Measurements from ENCODE around the gene PEF1. TPM values are rescaled to one million over a fixed set of nuclear protein-coding genes. Genes with fewer than 3 reads are reported as not detected.

The PEF1 gene
- polyA plus RNA-seq, 4 donors = 55.5 to 72.2 (median 59.1) TPM

- WGBS, 3 donors = 87 to 97% (median 89%) methylated on average over 12 of the region's 12 CpGs
- peaks cover 0 to 88% (median 0%) of the 10 kb centered on the region in 3 donors for H3K36me3 ChIP-seq (ENCODE audit: control insufficient read depth in 3 of 3, insufficient read depth in 2 of 3, low read depth in 1 of 3, low read length in 3 of 3)
- no peak overlapping the region for H3K4me3 ChIP-seq (ENCODE audit: low read depth in 1 of 3, low read length in 3 of 3)
- no peak overlapping the region for H3K27ac ChIP-seq (ENCODE audit: low read depth in 1 of 3, low read length in 2 of 3)
- FAIRE-seq (no peak), DNase-seq (no peak)
- H3K9me3 ChIP-seq (ENCODE audit: control insufficient read depth in 2 of 2, insufficient read depth in 1 of 2, low read depth in 1 of 2, low read length in 1 of 2) = no peaks in the 10 kb centered on the region
- H3K27me3 ChIP-seq (ENCODE audit: control insufficient read depth in 3 of 3, insufficient read depth in 3 of 3, low read length in 3 of 3) = no peaks in the 10 kb centered on the region
- no peaks in the 10 kb centered on the region for H3K4me1 ChIP-seq (ENCODE audit: control insufficient read depth in 3 of 3, insufficient read depth in 2 of 3, low read depth in 1 of 3, low read length in 2 of 3)
Observed at GRCh38 chr1:31657972-31658510, 13.4 kb upstream of the PEF1 start.

DNA sequence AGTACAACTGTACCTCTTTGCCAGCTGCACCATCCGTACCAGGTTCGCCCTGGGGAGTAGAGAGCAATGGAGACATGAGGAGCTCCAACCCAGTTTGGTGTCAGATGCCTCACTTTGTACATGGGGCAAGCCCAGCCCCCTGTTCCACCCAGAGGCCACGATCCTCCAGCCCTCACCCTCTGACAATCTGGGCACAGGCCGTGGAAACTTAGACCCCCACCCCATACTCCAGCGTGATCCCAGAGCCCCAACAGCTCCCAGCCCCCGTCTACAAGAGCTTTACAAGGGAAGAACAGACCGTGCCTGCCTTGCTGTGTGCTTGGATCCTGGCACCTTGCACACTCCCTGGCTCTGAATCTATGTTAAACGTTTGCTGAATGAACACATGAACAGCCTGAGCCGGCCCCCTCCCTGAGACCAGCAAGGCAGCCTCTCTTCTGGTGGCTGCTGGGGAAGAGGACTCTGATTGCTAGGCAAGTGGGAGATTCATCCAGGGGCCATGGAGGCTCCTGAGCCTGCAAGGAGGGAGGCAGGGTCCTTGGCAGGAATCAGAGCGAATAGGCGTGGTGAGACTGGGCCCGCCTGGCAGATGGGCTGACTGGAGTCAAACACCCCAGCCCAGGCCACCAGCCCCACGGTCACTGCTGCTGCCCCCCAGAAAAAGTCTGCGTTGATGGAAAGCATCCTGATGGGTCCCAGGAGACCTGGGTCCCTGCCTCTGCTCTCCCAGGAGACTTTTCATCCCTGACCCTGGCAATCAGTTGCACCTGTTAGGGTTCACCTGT lies 12.5 kb upstream of the PEF1 start:
- H3K4me3 ChIP-seq (ENCODE audit: low read depth in 1 of 3, low read length in 3 of 3) = no peak overlapping the region
- no peaks in the 10 kb centered on the region for H3K9me3 ChIP-seq (ENCODE audit: control insufficient read depth in 2 of 2, insufficient read depth in 1 of 2, low read depth in 1 of 2, low read length in 1 of 2)
- DNase-seq (no peak), FAIRE-seq (no peak)
- WGBS, 3 donors = 82 to 88% (median 85%) methylated on average over 14 of the region's 14 CpGs
- peaks cover 0 to 89% (median 0%) of the 10 kb centered on the region in 3 donors for H3K36me3 ChIP-seq (ENCODE audit: control insufficient read depth in 3 of 3, insufficient read depth in 2 of 3, low read depth in 1 of 3, low read length in 3 of 3)
- H3K27ac ChIP-seq (ENCODE audit: low read depth in 1 of 3, low read length in 2 of 3) = no peak overlapping the region
- H3K4me1 ChIP-seq (ENCODE audit: control insufficient read depth in 3 of 3, insufficient read depth in 2 of 3, low read depth in 1 of 3, low read length in 2 of 3) = peaks cover 0 to under 1% (median 0%) of the 10 kb centered on the region in 3 donors
- no peaks in the 10 kb centered on the region for H3K27me3 ChIP-seq (ENCODE audit: control insufficient read depth in 3 of 3, insufficient read depth in 3 of 3, low read length in 3 of 3)

GRCh38 chr1:31655756-31656155 lies 11.1 kb upstream of the PEF1 start:
- FAIRE-seq = no peak
- peaks cover 0 to 15% (median 0%) of the 10 kb centered on the region in 3 donors for H3K4me1 ChIP-seq (ENCODE audit: control insufficient read depth in 3 of 3, insufficient read depth in 2 of 3, low read depth in 1 of 3, low read length in 2 of 3)
- H3K27me3 ChIP-seq (ENCODE audit: control insufficient read depth in 3 of 3, insufficient read depth in 3 of 3, low read length in 3 of 3) = no peaks in the 10 kb centered on the region
- WGBS, 3 donors = 83 to 90% (median 85%) methylated on average over 4 of the region's 4 CpGs
- H3K36me3 ChIP-seq (ENCODE audit: control insufficient read depth in 3 of 3, insufficient read depth in 2 of 3, low read depth in 1 of 3, low read length in 3 of 3) = peaks cover 0 to 83% (median 0%) of the 10 kb centered on the region in 3 donors
- DNase-seq = no peak
- no peak overlapping the region for H3K4me3 ChIP-seq (ENCODE audit: low read depth in 1 of 3, low read length in 3 of 3)
- no peaks in the 10 kb centered on the region for H3K9me3 ChIP-seq (ENCODE audit: control insufficient read depth in 2 of 2, insufficient read depth in 1 of 2, low read depth in 1 of 2, low read length in 1 of 2)
- no peak overlapping the region for H3K27ac ChIP-seq (ENCODE audit: low read depth in 1 of 3, low read length in 2 of 3)

GRCh38 chr1:31655104-31655503 lies 10.4 kb upstream of the PEF1 start:
- Histone ChIP-seq H3K27ac (ENCODE audit: low read depth in 1 of 3, low read length in 2 of 3) (no peak overlapping the region), H3K36me3 (ENCODE audit: control insufficient read depth in 3 of 3, insufficient read depth in 2 of 3, low read depth in 1 of 3, low read length in 3 of 3) (peaks cover 0 to 76% (median 0%) of the 10 kb centered on the region in 3 donors), H3K27me3 (ENCODE audit: control insufficient read depth in 3 of 3, insufficient read depth in 3 of 3, low read length in 3 of 3) (no peaks in the 10 kb centered on the region), H3K4me1 (ENCODE audit: control insufficient read depth in 3 of 3, insufficient read depth in 2 of 3, low read depth in 1 of 3, low read length in 2 of 3) (peaks cover 0 to 21% (median 0%) of the 10 kb centered on the region in 3 donors), H3K9me3 (ENCODE audit: control insufficient read depth in 2 of 2, insufficient read depth in 1 of 2, low read depth in 1 of 2, low read length in 1 of 2) (no peaks in the 10 kb centered on the region), H3K4me3 (ENCODE audit: low read depth in 1 of 3, low read length in 3 of 3) (no peak overlapping the region)
- whole genome bisulfite sequencing, 3 donors = 85 to 92% (median 86%) methylated on average over 6 of the region's 6 CpGs
- DNase-seq (no peak), FAIRE-seq (no peak)

DNA sequence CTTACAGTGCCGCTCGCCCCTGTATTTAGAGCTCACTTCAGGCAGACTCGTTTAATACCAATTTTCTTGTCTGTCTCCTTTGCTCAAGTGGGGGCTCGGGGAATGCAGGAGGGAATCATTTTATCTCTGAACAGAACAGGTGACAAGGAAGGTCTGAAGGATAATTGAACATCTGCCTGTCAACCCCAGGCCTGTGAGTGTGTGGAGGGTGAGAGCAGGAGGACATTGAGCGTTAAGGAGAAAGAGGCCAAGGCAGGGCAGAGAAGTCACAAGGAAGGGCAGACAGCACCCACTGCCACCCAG lies 9.7 kb upstream of the PEF1 start:
- H3K4me1 ChIP-seq (ENCODE audit: control insufficient read depth in 3 of 3, insufficient read depth in 2 of 3, low read depth in 1 of 3, low read length in 2 of 3) = peaks cover 0 to 23% (median 0%) of the 10 kb centered on the region in 3 donors

DNA sequence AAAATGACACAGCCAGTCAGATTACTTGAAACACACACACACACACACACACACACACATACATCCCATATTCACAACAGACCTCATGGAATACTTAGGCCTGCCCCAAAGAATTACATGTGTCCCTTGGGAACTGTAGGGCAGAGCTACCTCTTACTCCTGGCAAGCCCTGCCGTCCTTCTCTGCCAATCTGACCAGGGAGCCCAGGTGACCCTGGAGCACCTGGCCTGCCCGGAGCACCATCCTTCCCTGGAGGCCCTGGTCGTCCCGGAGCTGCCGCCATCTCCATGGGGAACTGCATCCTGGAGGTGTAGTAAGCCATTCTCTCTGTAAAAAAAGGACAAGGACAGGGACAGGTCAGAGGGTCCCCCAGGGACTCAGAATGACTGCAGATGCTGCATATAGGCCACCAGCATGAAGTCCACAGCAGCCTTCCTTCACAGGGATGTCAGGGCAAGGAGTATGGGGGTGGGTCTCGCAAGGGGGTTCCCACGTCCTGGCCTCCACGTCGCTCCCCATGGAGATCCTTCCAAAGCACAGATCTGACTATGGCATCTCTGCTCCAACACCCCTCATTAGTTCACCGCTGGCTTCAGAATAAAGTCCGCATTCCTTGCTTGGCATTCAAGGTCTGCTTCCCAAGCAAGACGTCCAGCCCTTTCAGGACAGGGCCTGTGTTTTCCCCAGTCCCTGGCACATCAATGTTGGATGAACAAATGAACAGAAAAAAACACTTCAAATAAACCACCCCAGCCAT lies 9.2 kb upstream of the PEF1 start:
- H3K27me3 ChIP-seq (ENCODE audit: control insufficient read depth in 3 of 3, insufficient read depth in 3 of 3, low read length in 3 of 3) = no peaks in the 10 kb centered on the region
- DNase-seq (no peak), FAIRE-seq (no peak)
- 84 to 90% (median 88%) methylated on average over 12 of the region's 12 CpGs for WGBS, 3 donors
- H3K27ac ChIP-seq (ENCODE audit: low read depth in 1 of 3, low read length in 2 of 3) = no peak overlapping the region
- peaks cover 0 to 64% (median 0%) of the 10 kb centered on the region in 3 donors for H3K36me3 ChIP-seq (ENCODE audit: control insufficient read depth in 3 of 3, insufficient read depth in 2 of 3, low read depth in 1 of 3, low read length in 3 of 3)
- no peaks in the 10 kb centered on the region for H3K9me3 ChIP-seq (ENCODE audit: control insufficient read depth in 2 of 2, insufficient read depth in 1 of 2, low read depth in 1 of 2, low read length in 1 of 2)
- no peak overlapping the region for H3K4me3 ChIP-seq (ENCODE audit: low read depth in 1 of 3, low read length in 3 of 3)
- H3K4me1 ChIP-seq (ENCODE audit: control insufficient read depth in 3 of 3, insufficient read depth in 2 of 3, low read depth in 1 of 3, low read length in 2 of 3) = peaks cover 0 to 23% (median 0%) of the 10 kb centered on the region in 3 donors

More for the DNA sequence above, 9.7 kb upstream of the PEF1 start:
- WGBS, 3 donors = 90 to 98% (median 93%) methylated on average over 5 of the region's 5 CpGs
- DNase-seq (no peak), FAIRE-seq (no peak)
- peaks cover 0 to 69% (median 0%) of the 10 kb centered on the region in 3 donors for H3K36me3 ChIP-seq (ENCODE audit: control insufficient read depth in 3 of 3, insufficient read depth in 2 of 3, low read depth in 1 of 3, low read length in 3 of 3)
- H3K27me3 ChIP-seq (ENCODE audit: control insufficient read depth in 3 of 3, insufficient read depth in 3 of 3, low read length in 3 of 3) = no peaks in the 10 kb centered on the region
- H3K27ac ChIP-seq (ENCODE audit: low read depth in 1 of 3, low read length in 2 of 3) = no peak overlapping the region
- no peak overlapping the region for H3K4me3 ChIP-seq (ENCODE audit: low read depth in 1 of 3, low read length in 3 of 3)
- H3K9me3 ChIP-seq (ENCODE audit: control insufficient read depth in 2 of 2, insufficient read depth in 1 of 2, low read depth in 1 of 2, low read length in 1 of 2) = no peaks in the 10 kb centered on the region

- no peak for DNase-seq
- no peak for FAIRE-seq
- WGBS, 3 donors = 80 to 93% (median 80%) methylated on average over 4 of the region's 4 CpGs
- Histone ChIP-seq H3K4me3 (ENCODE audit: low read depth in 1 of 3, low read length in 3 of 3) (no peak overlapping the region), H3K36me3 (ENCODE audit: control insufficient read depth in 3 of 3, insufficient read depth in 2 of 3, low read depth in 1 of 3, low read length in 3 of 3) (peaks cover 0 to 55% (median 0%) of the 10 kb centered on the region in 3 donors), H3K27me3 (ENCODE audit: control insufficient read depth in 3 of 3, insufficient read depth in 3 of 3, low read length in 3 of 3) (no peaks in the 10 kb centered on the region), H3K9me3 (ENCODE audit: control insufficient read depth in 2 of 2, insufficient read depth in 1 of 2, low read depth in 1 of 2, low read length in 1 of 2) (no peaks in the 10 kb centered on the region), H3K4me1 (ENCODE audit: control insufficient read depth in 3 of 3, insufficient read depth in 2 of 3, low read depth in 1 of 3, low read length in 2 of 3) (peaks cover 0 to 23% (median 0%) of the 10 kb centered on the region in 3 donors), H3K27ac (ENCODE audit: low read depth in 1 of 3, low read length in 2 of 3) (no peak overlapping the region)
Observed at GRCh38 chr1:31652891-31653499, 8.3 kb upstream of the PEF1 start.

- H3K9me3 ChIP-seq (ENCODE audit: control insufficient read depth in 2 of 2, insufficient read depth in 1 of 2, low read depth in 1 of 2, low read length in 1 of 2) = no peaks in the 10 kb centered on the region
- no peak for FAIRE-seq
- peak overlapping the region in 1 of 3 donors; percentile 73 for H3K27ac ChIP-seq (ENCODE audit: low read depth in 1 of 3, low read length in 2 of 3)
- peaks cover 0 to 23% (median 0%) of the 10 kb centered on the region in 3 donors for H3K4me1 ChIP-seq (ENCODE audit: control insufficient read depth in 3 of 3, insufficient read depth in 2 of 3, low read depth in 1 of 3, low read length in 2 of 3)
- WGBS, 3 donors = 50 to 69% (median 61%) methylated on average over 6 of the region's 6 CpGs
- DNase-seq = no peak
- H3K36me3 ChIP-seq (ENCODE audit: control insufficient read depth in 3 of 3, insufficient read depth in 2 of 3, low read depth in 1 of 3, low read length in 3 of 3) = peaks cover 0 to 43% (median 0%) of the 10 kb centered on the region in 3 donors
- no peaks in the 10 kb centered on the region for H3K27me3 ChIP-seq (ENCODE audit: control insufficient read depth in 3 of 3, insufficient read depth in 3 of 3, low read length in 3 of 3)
- H3K4me3 ChIP-seq (ENCODE audit: low read depth in 1 of 3, low read length in 3 of 3) = no peak overlapping the region
Observed at GRCh38 chr1:31651766-31652165, 7.1 kb upstream of the PEF1 start.

Data from small intestine (tissue), 7 donors.